ENCODE data around the gene WFIKKN1. TPM values are rescaled to one million over a fixed set of nuclear protein-coding genes. Genes with fewer than 3 reads are reported as not detected.

The WFIKKN1 gene
- total RNA-seq, 4 donors from 2014 or later, result 1.5 TPM; not detected in 3

GRCh38 chr16:626787-627453, 3.9 kb upstream of the WFIKKN1 start:
- TF ChIP-seq, protein P1, sequence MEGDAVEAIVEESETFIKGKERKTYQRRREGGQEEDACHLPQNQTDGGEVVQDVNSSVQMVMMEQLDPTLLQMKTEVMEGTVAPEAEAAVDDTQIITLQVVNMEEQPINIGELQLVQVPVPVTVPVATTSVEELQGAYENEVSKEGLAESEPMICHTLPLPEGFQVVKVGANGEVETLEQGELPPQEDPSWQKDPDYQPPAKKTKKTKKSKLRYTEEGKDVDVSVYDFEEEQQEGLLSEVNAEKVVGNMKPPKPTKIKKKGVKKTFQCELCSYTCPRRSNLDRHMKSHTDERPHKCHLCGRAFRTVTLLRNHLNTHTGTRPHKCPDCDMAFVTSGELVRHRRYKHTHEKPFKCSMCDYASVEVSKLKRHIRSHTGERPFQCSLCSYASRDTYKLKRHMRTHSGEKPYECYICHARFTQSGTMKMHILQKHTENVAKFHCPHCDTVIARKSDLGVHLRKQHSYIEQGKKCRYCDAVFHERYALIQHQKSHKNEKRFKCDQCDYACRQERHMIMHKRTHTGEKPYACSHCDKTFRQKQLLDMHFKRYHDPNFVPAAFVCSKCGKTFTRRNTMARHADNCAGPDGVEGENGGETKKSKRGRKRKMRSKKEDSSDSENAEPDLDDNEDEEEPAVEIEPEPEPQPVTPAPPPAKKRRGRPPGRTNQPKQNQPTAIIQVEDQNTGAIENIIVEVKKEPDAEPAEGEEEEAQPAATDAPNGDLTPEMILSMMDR (IDR thresholded peaks at IDR 0.05; ENCODE audit: low read depth), result no peak

GRCh38 chr16:627454-628239, 3.1 kb upstream of the WFIKKN1 start:
- TF ChIP-seq, protein P1 (IDR thresholded peaks at IDR 0.05; ENCODE audit: low read depth), result no peak

GRCh38 chr16:628321-629061, 2.3 kb upstream of the WFIKKN1 start:
- TF ChIP-seq, protein P1 (IDR thresholded peaks at IDR 0.05; ENCODE audit: low read depth), result no peak

GRCh38 chr16:629185-629832, 1.5 kb upstream of the WFIKKN1 start:
- TF ChIP-seq, protein P1 (IDR thresholded peaks at IDR 0.05; ENCODE audit: low read depth), result no peak

GRCh38 chr16:629833-630248, 944 bp upstream of the WFIKKN1 start:
- TF ChIP-seq, protein P1 (IDR thresholded peaks at IDR 0.05; ENCODE audit: low read depth), result no peak

DNA sequence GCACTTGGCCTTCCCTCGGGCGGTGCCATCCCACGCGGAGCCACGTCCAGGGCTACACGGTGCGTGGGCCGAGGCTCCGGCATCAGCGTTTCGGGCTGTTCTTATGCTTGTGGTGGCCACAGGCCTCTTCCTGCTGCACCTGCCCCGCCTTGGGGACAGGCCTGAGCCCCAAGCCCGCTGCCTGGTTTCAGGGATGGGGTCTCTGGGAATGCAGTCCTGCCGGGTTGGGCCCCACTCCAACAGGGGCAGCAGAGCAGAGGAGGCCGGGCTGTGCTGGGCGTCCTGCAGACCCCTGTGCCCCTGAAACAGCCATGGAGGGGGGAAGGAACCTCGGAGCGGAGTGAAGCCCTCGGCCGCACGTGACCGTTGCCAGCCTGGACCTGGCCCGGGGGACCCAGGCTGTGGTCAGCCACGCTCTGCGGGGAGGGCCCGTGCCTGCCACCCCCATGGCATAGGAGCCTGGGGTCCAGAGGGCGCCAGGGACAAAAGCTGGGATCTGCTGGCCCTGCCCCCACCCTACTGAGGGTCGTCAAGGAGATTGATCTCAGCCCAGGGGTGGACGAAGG, 453 bp upstream of the WFIKKN1 start:
- TF ChIP-seq, protein P1 (IDR thresholded peaks at IDR 0.05; ENCODE audit: low read depth), result no peak

Data from subcutaneous adipose tissue (tissue), 4 donors.